ENCODE data around the gene APMAP. TPM values are rescaled to one million over a fixed set of nuclear protein-coding genes. Genes with fewer than 3 reads are reported as not detected.
A peak's percentile ranks its signal among the peaks of the same experiment; 100 is the strongest.

The APMAP gene
- total RNA-seq, 4 donors from 2014 or later = 45.3 to 83.1 (median 54.1) TPM

- peaks cover 0 to 12% (median 0%) of the 10 kb centered on the region in 4 donors for H3K9me3 ChIP-seq
- H3K27ac ChIP-seq = peak overlapping the region in 2 of 4 donors; percentile 72 to 74
- no peak for DNase-seq (ENCODE audit: low spot score in 2 of 2)
- TF ChIP-seq EP300 (IDR thresholded peaks at IDR 0.05) (no peak), POLR2A (IDR thresholded peaks at IDR 0.05) (no peak)
- TF ChIP-seq, protein P1, sequence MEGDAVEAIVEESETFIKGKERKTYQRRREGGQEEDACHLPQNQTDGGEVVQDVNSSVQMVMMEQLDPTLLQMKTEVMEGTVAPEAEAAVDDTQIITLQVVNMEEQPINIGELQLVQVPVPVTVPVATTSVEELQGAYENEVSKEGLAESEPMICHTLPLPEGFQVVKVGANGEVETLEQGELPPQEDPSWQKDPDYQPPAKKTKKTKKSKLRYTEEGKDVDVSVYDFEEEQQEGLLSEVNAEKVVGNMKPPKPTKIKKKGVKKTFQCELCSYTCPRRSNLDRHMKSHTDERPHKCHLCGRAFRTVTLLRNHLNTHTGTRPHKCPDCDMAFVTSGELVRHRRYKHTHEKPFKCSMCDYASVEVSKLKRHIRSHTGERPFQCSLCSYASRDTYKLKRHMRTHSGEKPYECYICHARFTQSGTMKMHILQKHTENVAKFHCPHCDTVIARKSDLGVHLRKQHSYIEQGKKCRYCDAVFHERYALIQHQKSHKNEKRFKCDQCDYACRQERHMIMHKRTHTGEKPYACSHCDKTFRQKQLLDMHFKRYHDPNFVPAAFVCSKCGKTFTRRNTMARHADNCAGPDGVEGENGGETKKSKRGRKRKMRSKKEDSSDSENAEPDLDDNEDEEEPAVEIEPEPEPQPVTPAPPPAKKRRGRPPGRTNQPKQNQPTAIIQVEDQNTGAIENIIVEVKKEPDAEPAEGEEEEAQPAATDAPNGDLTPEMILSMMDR (IDR thresholded peaks at IDR 0.05) = no peak
- no peak overlapping the region for H3K4me3 ChIP-seq
- H3K27me3 ChIP-seq = no peaks in the 10 kb centered on the region
- 58 to 69% methylated on average over 8 of the region's 8 CpGs for WGBS, 2 donors
- H3K36me3 ChIP-seq = peaks cover 0 to 86% (median 8%) of the 10 kb centered on the region in 3 donors
- H3K4me1 ChIP-seq = peaks cover 3 to 27% (median 4%) of the 10 kb centered on the region in 4 donors
Observed at GRCh38 chr20:24978513-24978912, 14.0 kb downstream of the APMAP start.

DNA sequence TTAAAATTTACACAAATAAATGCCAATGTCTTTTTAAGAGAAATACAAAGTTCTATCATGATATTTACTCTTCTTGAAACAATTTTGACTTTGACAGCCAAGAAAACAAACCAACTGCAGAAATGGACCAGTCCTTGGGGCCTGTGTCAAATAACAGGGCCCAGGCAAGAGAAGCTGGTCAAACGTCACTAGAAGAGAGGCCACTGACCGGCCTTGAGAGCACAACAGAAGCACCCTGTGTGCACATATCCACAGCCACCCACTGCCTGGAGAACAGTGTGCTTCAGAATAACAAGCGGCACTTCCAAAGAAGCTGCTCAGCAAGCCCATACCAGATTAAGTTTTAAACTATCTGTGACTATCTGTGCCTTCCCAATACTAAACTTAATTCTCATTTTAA, 14.8 kb downstream of the APMAP start:
- 38 to 44% methylated on average over 3 of the region's 3 CpGs for whole genome bisulfite sequencing, 2 donors
- DNase-seq (ENCODE audit: low spot score in 2 of 2) = no peak
- H3K36me3 ChIP-seq = peaks cover 0 to 89% (median 10%) of the 10 kb centered on the region in 3 donors
- peak overlapping the region; percentile 1 to 74 (median 62) for H3K27ac ChIP-seq
- no peak overlapping the region for H3K4me3 ChIP-seq
- H3K4me1 ChIP-seq = peaks cover 3 to 27% (median 4%) of the 10 kb centered on the region in 4 donors
- no peaks in the 10 kb centered on the region for H3K27me3 ChIP-seq
- peaks cover 0 to 12% (median 0%) of the 10 kb centered on the region in 4 donors for H3K9me3 ChIP-seq
- TF ChIP-seq POLR2A (IDR thresholded peaks at IDR 0.05) (no peak), EP300 (IDR thresholded peaks at IDR 0.05) (peak in 1 of 2 donors; percentile 28)

- no peak for TF ChIP-seq EP300 (IDR thresholded peaks at IDR 0.05)
- TF ChIP-seq, protein P1 (IDR thresholded peaks at IDR 0.05) = no peak
- TF ChIP-seq POLR2A (IDR thresholded peaks at IDR 0.05) = no peak
- Histone ChIP-seq H3K36me3 (peaks cover 0 to 90% (median 13%) of the 10 kb centered on the region in 3 donors), H3K27ac (peak overlapping the region; percentile 1 to 74 (median 62)), H3K4me1 (peaks cover 3 to 24% (median 4%) of the 10 kb centered on the region in 4 donors), H3K4me3 (no peak overlapping the region), H3K9me3 (peaks cover 0 to 12% (median 0%) of the 10 kb centered on the region in 4 donors), H3K27me3 (no peaks in the 10 kb centered on the region)
- DNase-seq (ENCODE audit: low spot score in 2 of 2) = no peak
- WGBS, 2 donors = 83 to 93% methylated on average over 1 of the region's 1 CpG
Observed at GRCh38 chr20:24977336-24977735, 15.2 kb downstream of the APMAP start.

DNA sequence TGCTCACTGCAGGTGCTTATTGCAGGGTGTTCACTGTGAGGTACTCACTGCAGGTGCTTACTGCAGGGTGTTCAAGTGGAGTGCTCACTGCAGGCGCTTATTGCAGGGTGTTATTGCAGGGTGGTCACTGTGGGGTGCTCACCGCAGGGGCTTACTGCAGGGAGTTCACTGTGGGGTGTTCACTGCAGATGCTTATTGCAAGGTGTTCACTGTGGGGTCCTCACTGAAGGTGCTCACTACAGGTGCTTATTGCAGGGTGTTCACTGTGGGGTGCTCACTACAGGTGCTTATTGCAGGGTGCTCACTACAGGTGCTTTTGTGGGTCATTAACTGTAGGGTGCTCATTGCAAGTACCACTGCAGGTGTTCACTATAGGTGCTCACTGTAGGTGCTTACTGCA, 20.2 kb downstream of the APMAP start:
- Histone ChIP-seq H3K36me3 (peaks cover 0 to 90% (median 35%) of the 10 kb centered on the region in 3 donors), H3K4me1 (peaks cover 0 to 2% (median 0%) of the 10 kb centered on the region in 4 donors), H3K27me3 (no peaks in the 10 kb centered on the region), H3K9me3 (peaks cover 0 to 12% (median 0%) of the 10 kb centered on the region in 4 donors), H3K27ac (no peak overlapping the region), H3K4me3 (no peak overlapping the region)
- TF ChIP-seq POLR2A (IDR thresholded peaks at IDR 0.05) (no peak), EP300 (IDR thresholded peaks at IDR 0.05) (no peak)
- TF ChIP-seq, protein P1 (IDR thresholded peaks at IDR 0.05) = no peak
- no peak for DNase-seq (ENCODE audit: low spot score in 2 of 2)
- 100% methylated on average over 1 to 2 of the region's 2 CpGs for WGBS, 2 donors

DNA sequence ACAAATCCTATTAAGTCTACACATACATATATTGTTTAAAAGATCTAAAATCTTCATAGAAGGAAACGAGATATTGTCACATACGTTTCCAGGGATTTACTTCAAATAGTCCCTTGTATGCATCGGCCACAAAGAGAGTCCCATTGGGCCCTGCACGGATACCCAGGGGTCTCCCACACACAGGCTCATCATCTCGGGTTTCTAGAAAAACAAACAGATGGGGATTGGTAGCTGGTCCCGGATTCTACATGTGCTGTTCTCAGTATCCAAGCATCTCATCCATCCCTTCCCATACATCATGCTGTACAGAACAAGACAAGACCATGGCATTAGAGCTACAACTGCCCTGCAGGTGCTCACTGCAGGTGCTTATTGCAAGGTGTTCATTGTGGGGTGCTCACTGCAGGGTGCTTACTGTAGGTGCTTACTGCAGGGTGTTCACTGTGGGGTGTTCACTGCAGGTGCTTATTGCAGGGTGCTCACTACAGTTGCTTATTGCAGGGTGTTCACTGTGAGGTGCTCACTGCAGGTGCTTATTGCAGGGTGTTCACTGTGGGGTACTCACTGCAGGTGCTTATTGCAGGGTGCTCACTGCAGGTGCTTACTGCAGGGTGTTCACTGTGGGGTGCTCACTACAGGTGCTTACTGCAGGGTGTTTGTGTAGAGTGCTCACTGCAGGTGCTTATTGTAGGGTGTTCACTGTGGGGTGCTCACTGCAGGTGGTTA, 21.0 kb downstream of the APMAP start:
- no peak overlapping the region for H3K4me3 ChIP-seq
- no peaks in the 10 kb centered on the region for H3K27me3 ChIP-seq
- no peak overlapping the region for H3K27ac ChIP-seq
- WGBS, 2 donors = 78 to 85% methylated on average over 6 of the region's 6 CpGs
- DNase-seq (ENCODE audit: low spot score in 2 of 2) = no peak
- TF ChIP-seq, protein P1 (IDR thresholded peaks at IDR 0.05) = no peak
- no peak for TF ChIP-seq POLR2A (IDR thresholded peaks at IDR 0.05)
- no peak for TF ChIP-seq EP300 (IDR thresholded peaks at IDR 0.05)
- H3K4me1 ChIP-seq = peaks cover 0 to 2% (median 0%) of the 10 kb centered on the region in 4 donors
- peaks cover 0 to 12% (median 0%) of the 10 kb centered on the region in 4 donors for H3K9me3 ChIP-seq
- peaks cover 0 to 90% (median 33%) of the 10 kb centered on the region in 3 donors for H3K36me3 ChIP-seq

Data from tibial nerve (tissue), 4 donors.